ENCODE data around the gene CELF3. TPM values are rescaled to one million over a fixed set of nuclear protein-coding genes. Genes with fewer than 3 reads are reported as not detected.

The CELF3 gene
- total RNA-seq, 1 donor from 2014 or later = 22.0 TPM

DNA sequence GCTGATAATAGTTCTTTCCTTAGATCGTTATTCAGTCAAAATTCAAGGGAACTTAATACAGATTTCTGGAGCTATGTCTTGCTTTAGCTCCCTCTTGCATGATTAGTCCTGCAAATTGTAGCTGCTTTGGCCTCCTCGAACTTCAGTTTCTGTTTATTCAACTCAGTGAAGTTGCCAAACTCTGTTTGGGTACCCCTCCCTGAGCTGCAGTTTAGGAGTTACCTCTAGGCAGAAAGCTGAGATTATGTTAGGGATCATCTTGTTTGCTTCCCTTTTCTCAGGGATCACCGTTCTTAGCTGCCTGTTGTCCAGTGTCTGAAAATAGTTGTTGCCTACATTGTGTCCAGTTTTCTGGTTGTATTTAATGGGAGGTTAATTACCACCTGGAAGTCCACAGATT lies 61.2 kb downstream of the CELF3 start:
- Mint-ChIP-seq H3K4me3 (no peak overlapping the region), H3K27ac (ENCODE audit: unreplicated experiment) (no peak overlapping the region), H3K27me3 (ENCODE audit: low read depth) (no peaks in the 10 kb centered on the region), H3K9me3 (peaks cover 3% of the 10 kb centered on the region), H3K4me1 (peaks cover 11% of the 10 kb centered on the region), H3K36me3 (ENCODE audit: low read depth) (peaks cover 27% of the 10 kb centered on the region)
- TF ChIP-seq, protein P1, sequence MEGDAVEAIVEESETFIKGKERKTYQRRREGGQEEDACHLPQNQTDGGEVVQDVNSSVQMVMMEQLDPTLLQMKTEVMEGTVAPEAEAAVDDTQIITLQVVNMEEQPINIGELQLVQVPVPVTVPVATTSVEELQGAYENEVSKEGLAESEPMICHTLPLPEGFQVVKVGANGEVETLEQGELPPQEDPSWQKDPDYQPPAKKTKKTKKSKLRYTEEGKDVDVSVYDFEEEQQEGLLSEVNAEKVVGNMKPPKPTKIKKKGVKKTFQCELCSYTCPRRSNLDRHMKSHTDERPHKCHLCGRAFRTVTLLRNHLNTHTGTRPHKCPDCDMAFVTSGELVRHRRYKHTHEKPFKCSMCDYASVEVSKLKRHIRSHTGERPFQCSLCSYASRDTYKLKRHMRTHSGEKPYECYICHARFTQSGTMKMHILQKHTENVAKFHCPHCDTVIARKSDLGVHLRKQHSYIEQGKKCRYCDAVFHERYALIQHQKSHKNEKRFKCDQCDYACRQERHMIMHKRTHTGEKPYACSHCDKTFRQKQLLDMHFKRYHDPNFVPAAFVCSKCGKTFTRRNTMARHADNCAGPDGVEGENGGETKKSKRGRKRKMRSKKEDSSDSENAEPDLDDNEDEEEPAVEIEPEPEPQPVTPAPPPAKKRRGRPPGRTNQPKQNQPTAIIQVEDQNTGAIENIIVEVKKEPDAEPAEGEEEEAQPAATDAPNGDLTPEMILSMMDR (conservative IDR thresholded peaks at IDR 0.05) = no peak
- no peak for DNase-seq (ENCODE audit: low read depth, low spot score)

DNA sequence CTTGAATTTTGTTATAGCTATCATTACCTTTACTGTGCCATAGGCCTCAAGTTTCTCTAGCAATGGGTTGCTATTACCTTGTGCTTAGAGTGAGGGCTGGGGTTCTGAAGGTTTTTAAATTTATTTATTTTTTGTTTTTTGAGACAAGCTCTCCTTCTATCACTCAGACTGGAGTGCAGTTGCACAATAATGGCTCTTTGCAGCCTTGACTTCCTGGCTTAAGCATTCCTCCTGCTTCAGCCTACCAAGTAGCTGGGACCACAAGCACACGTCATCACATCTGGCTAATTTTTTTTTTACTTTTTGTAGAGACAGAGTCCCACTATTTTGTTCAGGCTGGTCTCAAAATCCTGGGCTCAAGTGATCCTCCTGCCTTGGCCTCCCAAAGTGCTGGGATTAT lies 63.2 kb downstream of the CELF3 start:
- TF ChIP-seq, protein P1 (conservative IDR thresholded peaks at IDR 0.05) = no peak
- no peak for DNase-seq (ENCODE audit: low read depth, low spot score)
- Mint-ChIP-seq H3K27ac (ENCODE audit: unreplicated experiment) (no peak overlapping the region), H3K9me3 (peaks cover 3% of the 10 kb centered on the region), H3K4me3 (no peak overlapping the region), H3K27me3 (ENCODE audit: low read depth) (no peaks in the 10 kb centered on the region), H3K36me3 (ENCODE audit: low read depth) (peaks cover 27% of the 10 kb centered on the region), H3K4me1 (peaks cover 11% of the 10 kb centered on the region)

Other genes with a start within 250 kb of the CELF3 start
- 6.7 and 7.2 TPM in 2 replicates for gene CGN, start 205.4 kb downstream of the CELF3 start, total RNA-seq
- gene TUFT1, start 176.5 kb downstream of the CELF3 start, total RNA-seq = 7.5 TPM in 2 replicates
- 48.3 and 53.6 TPM in 2 replicates for gene SNX27, start 104.8 kb downstream of the CELF3 start, total RNA-seq
- 0.14 TPM in 1 of 2 replicates, not detected in the other for gene RIIAD1, start 4.7 kb upstream of the CELF3 start, total RNA-seq
- 121 and 129 TPM in 2 replicates for gene MRPL9, start 46.7 kb upstream of the CELF3 start, total RNA-seq
- gene TDRKH, start 73.7 kb upstream of the CELF3 start, total RNA-seq = 19.9 and 21.9 TPM in 2 replicates
- gene LINGO4, start 88.6 kb upstream of the CELF3 start, total RNA-seq = not detected in 2 replicates
- gene RORC, start 115.0 kb upstream of the CELF3 start, total RNA-seq = 0.12 TPM in 1 of 2 replicates, not detected in the other
- 0.39 and 0.40 TPM in 2 replicates for gene C2CD4D, start 123.0 kb upstream of the CELF3 start, total RNA-seq
- not detected in 2 replicates for gene THEM5, start 136.9 kb upstream of the CELF3 start, total RNA-seq
- 21.6 and 23.8 TPM in 2 replicates for gene THEM4, start 192.7 kb upstream of the CELF3 start, total RNA-seq

All from neural crest cell (in vitro differentiated cells).